Activated naive CD4-positive, alpha-beta T cell treated with anti-CD3 and anti-CD28 coated beads for 36 hours (primary cell): ENCODE results near the gene PDAP1. TPM values are rescaled to one million over a fixed set of nuclear protein-coding genes. Genes with fewer than 3 reads are reported as not detected.
A peak's percentile ranks its signal among the peaks of the same experiment; 100 is the strongest.

Experiments
- CTCF ChIA-PET: fragments of 350-600 bp; sonication (Branson Sonifier 250); formaldehyde crosslinking; loops from one replicate; lab custom pipeline; 2021; ENCODE audit warnings: antibody characterized with exemption; lab: Charles Lee
- DNase-seq: peaks from one replicate; pipeline ENCODE4 v3.0.0-alpha.2; 2020
- H3K27ac Mint-ChIP-seq: one replicate; pipeline ENCODE4 v1.8.0; 2021; ENCODE audit warnings: mild to moderate bottlenecking, mixed read lengths
- H3K27me3 Mint-ChIP-seq: one replicate; pipeline ENCODE4 v1.8.0; 2021; ENCODE audit warnings: low read depth, mixed read lengths
- H3K36me3 Mint-ChIP-seq: one replicate; pipeline ENCODE4 v1.8.0; 2021; ENCODE audit warnings: low read depth, mixed read lengths
- H3K4me1 Mint-ChIP-seq: one replicate; pipeline ENCODE4 v1.8.0; 2021; ENCODE audit warnings: low read depth, mixed read lengths
- H3K4me3 Mint-ChIP-seq: one replicate; pipeline ENCODE4 v1.8.0; 2021; ENCODE audit warnings: mild to moderate bottlenecking, moderate library complexity, mixed read lengths
- H3K9me3 Mint-ChIP-seq: one replicate; pipeline ENCODE4 v1.8.0; 2021; ENCODE audit warnings: mixed read lengths
- intact Hi-C: fragments of 100-400 bp; cut with micrococcal nuclease; formaldehyde crosslinking; loops from one replicate; pipeline ENCODE4 v1.15.1; 2023
- total RNA-seq, 2 experiments: library from RNA; stranded (reverse); gene quantifications; one replicate each; pipeline ENCODE4 v1.2.3, GENCODE V29; 2021

Gene PDAP1
- 100 to 1,000 TPM; 169 to 194 TPM for total RNA-seq

DNA sequence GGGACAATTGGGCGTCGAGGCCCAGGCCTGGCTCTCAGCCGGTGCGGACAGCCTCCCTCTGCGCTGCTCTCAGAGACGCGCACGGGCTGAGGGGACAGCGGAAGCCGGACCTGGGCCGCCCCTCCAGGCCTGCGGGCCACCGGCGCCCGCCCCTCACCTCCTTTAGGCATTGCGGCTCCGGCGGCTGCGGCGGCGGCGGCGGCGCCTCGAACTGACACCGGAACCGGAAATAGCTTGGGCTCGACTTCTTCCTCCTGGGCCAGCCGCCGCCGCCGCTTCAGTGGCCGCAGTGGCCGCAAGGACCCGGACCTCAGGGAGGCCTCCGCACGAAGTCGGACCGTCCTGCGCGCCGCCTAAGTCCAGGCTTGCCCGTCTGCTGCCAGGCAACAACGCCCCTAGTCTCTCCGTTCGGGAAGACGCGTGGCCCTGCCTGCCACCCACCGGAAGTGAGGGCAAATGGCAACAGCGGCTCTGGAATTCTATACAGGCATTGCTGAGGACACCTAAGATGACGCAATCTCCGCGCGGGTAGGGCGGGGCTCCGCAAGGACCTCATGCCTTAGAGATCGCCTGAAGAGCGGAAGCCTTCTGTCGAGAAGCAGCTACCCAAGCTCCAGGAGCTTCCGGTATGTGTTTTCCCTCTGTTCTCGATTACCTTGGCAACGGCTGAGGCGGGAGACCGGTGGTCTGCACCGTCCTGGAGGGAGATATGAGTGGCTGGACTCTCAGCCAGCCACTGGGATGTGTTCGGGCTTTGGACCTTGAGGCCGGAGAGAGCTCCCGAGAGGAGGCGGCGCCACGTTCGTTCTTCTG lies at the start of gene PDAP1, which contains the start of gene BUD31:
TSS of gene PDAP1 (minus strand) at position 219 of the 813 bp plus-strand sequence. CDS start at position 170, 49 bp downstream.
TSS of gene BUD31 (plus strand) at position 591 of the 813 bp plus-strand sequence. CDS start 2,124 bp downstream, outside the sequence.
- no peaks in the 10 kb centered on the region for H3K9me3 Mint-ChIP-seq
- intact Hi-C loops = loop anchor here (1.0 to 5.0 kb wide), 15 partner anchors 15 to 1020 kb away; partner anchors contain the start of genes CPSF4, MBLAC1, MEPCE and PTCD1
- peaks cover 49% of the 10 kb centered on the region for H3K4me1 Mint-ChIP-seq
- H3K4me3 Mint-ChIP-seq = peak within 1 kb of the TSS; percentile 89
- DNase-seq = peak; percentile 97
- CTCF ChIA-PET = interaction anchor here (0.6 to 1.1 kb wide), 5 partner anchors 8 to 1732 kb away, joined by 3 to 5 read pairs (median 3); no protein-coding TSS in a partner anchor
- H3K27me3 Mint-ChIP-seq = no peaks in the 10 kb centered on the region
- peaks cover 33% of the 10 kb centered on the region for H3K36me3 Mint-ChIP-seq
- H3K27ac Mint-ChIP-seq = peak within 1 kb of the TSS; percentile 92

GRCh38 chr7:99457650-99458493 lies 49.5 kb upstream of the PDAP1 start:
- no peak for DNase-seq
- Mint-ChIP-seq H3K36me3 (peaks cover 42% of the 10 kb centered on the region), H3K27me3 (no peaks in the 10 kb centered on the region), H3K9me3 (no peaks in the 10 kb centered on the region), H3K4me3 (no peak overlapping the region), H3K27ac (peak overlapping the region; percentile 59), H3K4me1 (peaks cover 19% of the 10 kb centered on the region)
- intact Hi-C loops = no loop called here
- CTCF ChIA-PET = interaction anchor here (0.6 to 1.0 kb wide), 3 partner anchors 16 to 149 kb away, joined by 3 to 6 read pairs (median 3); no protein-coding TSS in a partner anchor

DNA sequence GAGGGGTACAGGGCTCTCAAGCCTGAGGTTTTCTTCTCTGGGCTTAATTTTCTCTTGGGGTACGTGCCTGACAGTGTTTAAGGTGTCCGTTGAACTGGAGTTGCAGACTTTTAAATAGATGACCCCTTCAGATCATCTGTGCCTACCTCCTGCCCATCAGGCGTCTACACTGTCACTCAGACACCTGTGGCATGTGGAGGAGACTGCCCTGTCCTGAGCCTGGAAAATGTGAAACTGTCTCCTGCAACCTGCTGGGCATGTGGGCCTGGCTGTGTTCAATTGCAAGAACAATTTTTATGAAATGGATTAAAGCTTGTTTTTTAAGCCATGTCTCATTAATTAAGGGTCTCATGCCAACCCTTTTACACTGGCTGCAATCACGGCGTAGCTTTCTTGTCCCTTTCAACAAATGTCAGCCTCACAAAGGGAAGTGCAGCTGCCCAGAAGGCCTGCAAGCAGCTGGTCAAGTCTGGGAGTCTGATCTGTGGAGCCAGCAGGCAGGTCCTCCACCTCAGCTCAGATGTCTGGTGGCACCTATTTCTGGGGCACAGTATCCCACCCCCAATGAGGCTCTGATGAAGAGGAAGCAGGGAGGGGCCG lies 48.8 kb upstream of the PDAP1 start:
- intact Hi-C loops = no loop called here
- Mint-ChIP-seq H3K36me3 (peaks cover 36% of the 10 kb centered on the region), H3K9me3 (no peaks in the 10 kb centered on the region), H3K27ac (no peak overlapping the region), H3K4me3 (no peak overlapping the region), H3K4me1 (peaks cover 16% of the 10 kb centered on the region), H3K27me3 (no peaks in the 10 kb centered on the region)
- no peak for DNase-seq
- CTCF ChIA-PET = interaction anchor here (0.5 to 1.0 kb wide), 2 partner anchors 16 to 330 kb away, joined by 3 read pairs; no protein-coding TSS in a partner anchor

GRCh38 chr7:99456288-99456687 lies 47.9 kb upstream of the PDAP1 start:
- Mint-ChIP-seq H3K27me3 (no peaks in the 10 kb centered on the region), H3K4me3 (no peak overlapping the region), H3K9me3 (no peaks in the 10 kb centered on the region), H3K4me1 (peaks cover 13% of the 10 kb centered on the region), H3K36me3 (peaks cover 36% of the 10 kb centered on the region), H3K27ac (no peak overlapping the region)
- intact Hi-C loops = no loop called here
- CTCF ChIA-PET = no interaction called here
- DNase-seq = no peak

- intact Hi-C loops = no loop called here
- DNase-seq = no peak
- Mint-ChIP-seq H3K9me3 (no peaks in the 10 kb centered on the region), H3K27me3 (no peaks in the 10 kb centered on the region), H3K4me1 (peaks cover 13% of the 10 kb centered on the region), H3K27ac (peak overlapping the region; percentile 13), H3K4me3 (no peak overlapping the region), H3K36me3 (peaks cover 39% of the 10 kb centered on the region)
- CTCF ChIA-PET = interaction anchor here (0.6 kb wide), 1 partner anchor 39 kb away, joined by 3 read pairs; no protein-coding TSS in a partner anchor
These were observed 47.5 kb upstream of the PDAP1 start for GRCh38 chr7:99455874-99456273.

DNA sequence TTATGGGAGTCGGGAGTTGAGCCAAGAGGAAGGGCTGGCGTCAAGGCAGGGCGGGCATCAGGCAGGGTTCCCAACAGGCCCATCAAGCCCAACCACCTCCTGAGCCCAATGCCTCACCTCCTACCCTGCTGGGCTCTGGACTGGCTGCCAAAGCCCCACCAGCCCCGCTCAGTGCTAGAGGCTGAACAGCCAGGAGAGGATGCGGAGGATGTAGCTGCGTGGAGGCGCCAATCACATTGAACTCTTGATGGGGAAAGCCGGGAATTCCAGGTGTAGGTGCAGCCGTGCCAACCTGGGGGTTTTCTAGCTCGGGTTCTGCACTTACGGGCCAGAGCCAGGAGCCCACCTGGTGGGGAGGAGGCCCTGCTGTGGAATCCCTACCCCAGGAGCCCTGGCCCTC lies 44.7 kb upstream of the PDAP1 start:
- Mint-ChIP-seq H3K27ac (no peak overlapping the region), H3K36me3 (peaks cover 31% of the 10 kb centered on the region), H3K4me1 (no peaks in the 10 kb centered on the region), H3K4me3 (no peak overlapping the region), H3K27me3 (no peaks in the 10 kb centered on the region), H3K9me3 (no peaks in the 10 kb centered on the region)
- CTCF ChIA-PET = no interaction called here
- intact Hi-C loops = no loop called here
- no peak for DNase-seq

GRCh38 chr7:99452541-99452940 lies 44.1 kb upstream of the PDAP1 start:
- Mint-ChIP-seq H3K9me3 (no peaks in the 10 kb centered on the region), H3K4me3 (no peak overlapping the region), H3K27me3 (no peaks in the 10 kb centered on the region), H3K4me1 (no peaks in the 10 kb centered on the region), H3K36me3 (peaks cover 32% of the 10 kb centered on the region), H3K27ac (no peak overlapping the region)
- CTCF ChIA-PET = no interaction called here
- intact Hi-C loops = no loop called here
- no peak for DNase-seq

GRCh38 chr7:99451936-99452335 lies 43.5 kb upstream of the PDAP1 start:
- no peak overlapping the region for H3K27ac Mint-ChIP-seq
- H3K27me3 Mint-ChIP-seq = no peaks in the 10 kb centered on the region
- CTCF ChIA-PET = interaction anchor here (0.6 kb wide), 1 partner anchor 720 kb away, joined by 4 read pairs; no protein-coding TSS in a partner anchor
- no peak overlapping the region for H3K4me3 Mint-ChIP-seq
- H3K9me3 Mint-ChIP-seq = no peaks in the 10 kb centered on the region
- intact Hi-C loops = no loop called here
- H3K4me1 Mint-ChIP-seq = no peaks in the 10 kb centered on the region
- DNase-seq = no peak
- H3K36me3 Mint-ChIP-seq = peaks cover 28% of the 10 kb centered on the region

DNA sequence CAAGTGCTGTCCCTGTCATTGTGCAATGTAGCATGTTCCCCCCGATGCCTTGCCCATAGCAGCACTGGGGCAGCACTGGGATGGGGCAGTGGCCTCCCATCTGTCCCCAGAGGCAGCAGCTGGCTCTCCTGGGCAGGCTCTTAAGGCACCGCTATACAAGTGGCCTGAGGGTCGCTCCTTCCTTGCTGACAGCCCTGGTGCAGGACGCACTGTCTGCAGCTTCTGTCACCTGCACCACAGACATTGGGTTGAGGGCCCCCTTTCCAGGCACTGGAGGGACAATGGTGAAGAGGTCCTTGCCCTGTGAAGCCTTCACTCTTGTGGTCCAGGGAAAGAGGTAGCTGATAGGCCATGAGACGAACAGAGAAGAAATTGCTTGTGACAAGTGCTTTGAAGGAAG lies 40.9 kb upstream of the PDAP1 start:
- CTCF ChIA-PET = interaction anchor here (0.6 kb wide), 1 partner anchor 8 kb away, joined by 5 read pairs; no protein-coding TSS in a partner anchor
- peaks cover 36% of the 10 kb centered on the region for H3K36me3 Mint-ChIP-seq

DNA sequence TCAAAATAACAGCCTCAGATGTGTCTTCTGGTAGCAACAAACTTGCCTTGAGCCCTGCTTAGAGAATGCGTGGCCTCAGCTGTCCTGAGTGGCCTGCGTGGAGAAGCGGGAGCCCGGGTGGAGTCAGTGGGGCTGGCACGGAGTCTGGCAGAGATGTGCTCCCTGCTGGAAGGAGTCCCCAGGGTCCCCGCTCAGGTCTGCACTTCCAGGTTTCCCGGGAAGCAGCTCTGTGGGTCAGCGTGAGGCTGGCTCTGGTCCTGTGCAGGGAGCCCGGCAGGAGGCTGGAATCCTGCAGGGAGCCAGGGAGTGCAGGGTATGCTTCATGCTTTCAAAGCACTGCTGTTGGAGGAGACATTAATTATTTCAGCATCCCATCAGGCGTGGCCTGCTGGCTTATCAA lies 40.5 kb upstream of the PDAP1 start:
- intact Hi-C loops = no loop called here
- Mint-ChIP-seq H3K27ac (no peak overlapping the region), H3K9me3 (no peaks in the 10 kb centered on the region), H3K4me1 (no peaks in the 10 kb centered on the region), H3K27me3 (no peaks in the 10 kb centered on the region), H3K36me3 (peaks cover 37% of the 10 kb centered on the region), H3K4me3 (no peak overlapping the region)
- no peak for DNase-seq
- CTCF ChIA-PET = interaction anchor here (0.6 kb wide), 1 partner anchor 8 kb away, joined by 5 read pairs; no protein-coding TSS in a partner anchor

More for the DNA sequence above, 40.9 kb upstream of the PDAP1 start:
- intact Hi-C loops = no loop called here
- H3K27ac Mint-ChIP-seq = peak overlapping the region; percentile 29
- no peak for DNase-seq
- H3K4me1 Mint-ChIP-seq = no peaks in the 10 kb centered on the region
- H3K9me3 Mint-ChIP-seq = no peaks in the 10 kb centered on the region
- H3K4me3 Mint-ChIP-seq = no peak overlapping the region
- no peaks in the 10 kb centered on the region for H3K27me3 Mint-ChIP-seq

DNA sequence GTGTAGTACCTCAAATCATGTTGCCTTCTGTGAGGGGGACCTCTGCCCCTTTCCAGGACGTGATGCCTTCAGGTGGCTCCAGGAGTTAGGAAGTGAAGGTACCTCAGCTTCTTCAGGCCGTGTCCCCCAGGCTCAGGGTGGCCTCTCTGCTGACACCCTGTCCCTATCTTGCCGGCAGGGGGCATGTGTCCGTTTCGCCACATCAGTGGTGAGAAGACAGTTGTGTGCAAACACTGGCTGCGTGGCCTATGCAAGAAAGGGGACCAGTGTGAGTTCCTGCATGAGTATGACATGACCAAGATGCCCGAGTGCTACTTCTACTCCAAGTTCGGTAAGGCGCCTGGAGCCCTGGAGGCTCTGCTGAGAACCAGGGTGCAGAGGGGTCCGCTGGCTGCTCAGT lies 39.5 kb upstream of the PDAP1 start:
- H3K36me3 Mint-ChIP-seq = peaks cover 37% of the 10 kb centered on the region
- H3K4me1 Mint-ChIP-seq = peaks cover 5% of the 10 kb centered on the region
- CTCF ChIA-PET = no interaction called here
- H3K27ac Mint-ChIP-seq = no peak overlapping the region
- DNase-seq = no peak
- no peaks in the 10 kb centered on the region for H3K27me3 Mint-ChIP-seq
- no peak overlapping the region for H3K4me3 Mint-ChIP-seq
- intact Hi-C loops = no loop called here
- no peaks in the 10 kb centered on the region for H3K9me3 Mint-ChIP-seq
